Gastrocnemius medialis (tissue), 4 donors: Measurements from ENCODE around the gene PPP1R18.

ENCODE experiments used
- CTCF ChIP-seq, 5 experiments: fragments of 450-650 bp in 3 of 5; fragments of 200-600 bp in 2 of 5; sonication (generic) in 2 of 5; IDR thresholded peaks in 4 of 5; conservative IDR thresholded peaks in 1 of 5; 1 replicate in 4 of 5; 2 replicates in 1 of 5; pipeline ENCODE4 v1.5.1; 2016 to 2019; ENCODE audit warnings: antibody characterized with exemption in 5 of 5, mild to moderate bottlenecking in 3 of 5, moderate library complexity in 3 of 5
- POLR2A ChIP-seq, 2 donors: fragments of 450-650 bp; IDR thresholded peaks; one replicate each; pipeline ENCODE4 v1.6.1; 2017; ENCODE audit warnings: antibody characterized with exemption in 2 of 2, mild to moderate bottlenecking in 2 of 2, moderate library complexity in 2 of 2

GRCh38 chr6:30681766-30682142, 4.7 kb downstream of the PPP1R18 start:
- TF ChIP-seq CTCF (IDR thresholded peaks at IDR 0.05 in 4 of 5, conservative IDR thresholded peaks at IDR 0.05 in 1 of 5): no peak
- no peak for TF ChIP-seq POLR2A (IDR thresholded peaks at IDR 0.05)
